Measurements from ENCODE around the gene ACTR3. TPM values are rescaled to one million over a fixed set of nuclear protein-coding genes. Genes with fewer than 3 reads are reported as not detected.

The ACTR3 gene
- polyA plus RNA-seq, 1 experiment, result 340 TPM

- no peak for DNase-seq (ENCODE audit: low read depth)
- CTCF ChIA-PET, result no interaction called here
- TF ChIP-seq, protein P1, sequence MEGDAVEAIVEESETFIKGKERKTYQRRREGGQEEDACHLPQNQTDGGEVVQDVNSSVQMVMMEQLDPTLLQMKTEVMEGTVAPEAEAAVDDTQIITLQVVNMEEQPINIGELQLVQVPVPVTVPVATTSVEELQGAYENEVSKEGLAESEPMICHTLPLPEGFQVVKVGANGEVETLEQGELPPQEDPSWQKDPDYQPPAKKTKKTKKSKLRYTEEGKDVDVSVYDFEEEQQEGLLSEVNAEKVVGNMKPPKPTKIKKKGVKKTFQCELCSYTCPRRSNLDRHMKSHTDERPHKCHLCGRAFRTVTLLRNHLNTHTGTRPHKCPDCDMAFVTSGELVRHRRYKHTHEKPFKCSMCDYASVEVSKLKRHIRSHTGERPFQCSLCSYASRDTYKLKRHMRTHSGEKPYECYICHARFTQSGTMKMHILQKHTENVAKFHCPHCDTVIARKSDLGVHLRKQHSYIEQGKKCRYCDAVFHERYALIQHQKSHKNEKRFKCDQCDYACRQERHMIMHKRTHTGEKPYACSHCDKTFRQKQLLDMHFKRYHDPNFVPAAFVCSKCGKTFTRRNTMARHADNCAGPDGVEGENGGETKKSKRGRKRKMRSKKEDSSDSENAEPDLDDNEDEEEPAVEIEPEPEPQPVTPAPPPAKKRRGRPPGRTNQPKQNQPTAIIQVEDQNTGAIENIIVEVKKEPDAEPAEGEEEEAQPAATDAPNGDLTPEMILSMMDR (IDR thresholded peaks at IDR 0.05; ENCODE audit: insufficient read depth, low read depth, low read length), result no peak
- H3K4me3 ChIP-seq (ENCODE audit: low read depth, low read length), result peak overlapping the region; percentile 96
- H3K36me3 ChIP-seq (ENCODE audit: control insufficient read depth, insufficient read depth, low read length), result no peaks in the 10 kb centered on the region
- POLR2A ChIA-PET, result interaction anchor here (0.6 to 2.6 kb wide), 3 partner anchors 8 to 134 kb away, joined by 3 to 9 read pairs (median 7); partner anchors contain the start of gene SLC35F5
- H3K27me3 ChIP-seq (ENCODE audit: control insufficient read depth, insufficient read depth, low read length), result no peaks in the 10 kb centered on the region
These were observed 655 bp downstream of the ACTR3 start for GRCh38 chr2:113890253-113891235.

GRCh38 chr2:113891265-113891959 is 1.5 kb downstream of the ACTR3 start:
- TF ChIP-seq, protein P1 (IDR thresholded peaks at IDR 0.05; ENCODE audit: insufficient read depth, low read depth, low read length), result no peak
- POLR2A ChIA-PET, result interaction anchor here (0.6 kb wide), 1 partner anchor 651 kb away, joined by 3 read pairs; no protein-coding TSS in a partner anchor
- Histone ChIP-seq H3K4me3 (ENCODE audit: low read depth, low read length) (peak overlapping the region; percentile 96), H3K27me3 (ENCODE audit: control insufficient read depth, insufficient read depth, low read length) (no peaks in the 10 kb centered on the region), H3K36me3 (ENCODE audit: control insufficient read depth, insufficient read depth, low read length) (no peaks in the 10 kb centered on the region)
- DNase-seq (ENCODE audit: low read depth), result no peak
- CTCF ChIA-PET, result no interaction called here

- Histone ChIP-seq H3K36me3 (ENCODE audit: control insufficient read depth, insufficient read depth, low read length) (no peaks in the 10 kb centered on the region), H3K27me3 (ENCODE audit: control insufficient read depth, insufficient read depth, low read length) (no peaks in the 10 kb centered on the region), H3K4me3 (ENCODE audit: low read depth, low read length) (peak overlapping the region; percentile 96)
- TF ChIP-seq, protein P1 (IDR thresholded peaks at IDR 0.05; ENCODE audit: insufficient read depth, low read depth, low read length), result no peak
- no peak for DNase-seq (ENCODE audit: low read depth)
- ChIA-PET CTCF (interaction anchor here (0.6 kb wide), 1 partner anchor 144 kb away, joined by 3 read pairs; no protein-coding TSS in a partner anchor), POLR2A (interaction anchor here (0.6 kb wide), 1 partner anchor 652 kb away, joined by 3 read pairs; no protein-coding TSS in a partner anchor)
These were observed 2.3 kb downstream of the ACTR3 start for GRCh38 chr2:113892004-113892710.

- POLR2A ChIA-PET, result interaction anchor here (0.6 to 1.1 kb wide), 3 partner anchors 36 to 138 kb away, joined by 3 to 7 read pairs (median 3); partner anchors contain the start of gene SLC35F5
- DNase-seq (ENCODE audit: low read depth), result peak; percentile 74
- no peak overlapping the region for H3K4me3 ChIP-seq (ENCODE audit: low read depth, low read length)
- TF ChIP-seq, protein P1 (IDR thresholded peaks at IDR 0.05; ENCODE audit: insufficient read depth, low read depth, low read length), result no peak
- CTCF ChIA-PET, result interaction anchor here (1.2 kb wide), 1 partner anchor 10 kb away, joined by 4 read pairs; no protein-coding TSS in a partner anchor
- H3K36me3 ChIP-seq (ENCODE audit: control insufficient read depth, insufficient read depth, low read length), result no peaks in the 10 kb centered on the region
- H3K27me3 ChIP-seq (ENCODE audit: control insufficient read depth, insufficient read depth, low read length), result no peaks in the 10 kb centered on the region
These were observed 4.4 kb downstream of the ACTR3 start for GRCh38 chr2:113894156-113894743.

All from BJ (cell line).